Measurements from ENCODE around the gene LBX2.

- TF ChIP-seq EZH2phosphoT487 (IDR thresholded peaks at IDR 0.05; ENCODE audit: borderline replicate concordance): no peak
- no peak for TF ChIP-seq SP1 (IDR thresholded peaks at IDR 0.05; ENCODE audit: low read depth)
- no peak for TF ChIP-seq POLR2A (IDR thresholded peaks at IDR 0.05; ENCODE audit: borderline replicate concordance, extremely low read depth, insufficient read depth, insufficient read length)
- TF ChIP-seq CTCF (IDR thresholded peaks at IDR 0.05 in 2 of 3, conservative IDR thresholded peaks at IDR 0.05 in 1 of 3; ENCODE audit: borderline replicate concordance in 1 of 3, insufficient read depth in 1 of 3, low read depth in 2 of 3, low read length in 2 of 3): no peak
- no peak for TF ChIP-seq ZNF274 (IDR thresholded peaks at IDR 0.05; ENCODE audit: low read depth, low read length)
- TF ChIP-seq JUND (IDR thresholded peaks at IDR 0.05): no peak
- no peak for TF ChIP-seq POLR2AphosphoS5 (IDR thresholded peaks at IDR 0.05; ENCODE audit: low read depth, low read length)
- TF ChIP-seq YY1 (IDR thresholded peaks at IDR 0.05; ENCODE audit: extremely low read depth, insufficient replicate concordance, low read depth, low read length): no peak
- TF ChIP-seq MAX (IDR thresholded peaks at IDR 0.05): no peak
- TF ChIP-seq ZBTB33 (IDR thresholded peaks at IDR 0.05; ENCODE audit: extremely low read depth, insufficient replicate concordance, low read length): no peak
Measured at GRCh38 chr2:74533464-74533863, 34.1 kb upstream of the LBX2 start.
